Endothelial cell of umbilical vein (primary cell): ENCODE results near the gene CNGB1. TPM values are rescaled to one million over a fixed set of nuclear protein-coding genes. Genes with fewer than 3 reads are reported as not detected.

Experiments used
- BruUV-seq: library from RNA; stranded (reverse); fragments of 400-500 nt; replicated peaks from 2 replicates; lab custom pipeline; 2021; lab: Mats Ljungman, UMichigan
- CTCF ChIA-PET: fragments of 300-600, 350-600 bp; sonication (Branson Sonifier 250); formaldehyde crosslinking; loops from one replicate; lab custom pipeline; 2021; ENCODE audit warnings: antibody characterized with exemption, inconsistent platforms; lab: Charles Lee
- POLR2A ChIA-PET: fragments of 300-600, 350-600 bp; sonication (Branson Sonifier 250); formaldehyde crosslinking; loops from one replicate; lab custom pipeline; 2021; ENCODE audit warnings: antibody characterized with exemption, inconsistent platforms; lab: Charles Lee
- DNase-seq: peaks from one replicate; pipeline ENCODE4 v3.0.0-alpha.2; 2011; ENCODE audit warnings: low read depth, low spot score
- FAIRE-seq: peaks from 2 replicates; lab custom pipeline; 2011; peaks lifted over from hg19 to GRCh38; lab: Jason Lieb, UNC
- H2AFZ ChIP-seq: 2 replicates; pipeline ENCODE4 v1.6.0; 2012; ENCODE audit warnings: low read depth, low read length, control low read depth, inconsistent platforms
- H3K27ac ChIP-seq: 2 replicates; pipeline ENCODE4 v1.5.1; 2011; ENCODE audit warnings: low read depth, mild to moderate bottlenecking, control low read depth, low read length, moderate library complexity; ENCODE audit not compliant: insufficient read depth
- H3K27me3 ChIP-seq, 2 experiments: 2 replicates each; pipeline versions ENCODE4 v1.6.0 to v1.6.1; 2011; ENCODE audit warnings: low read length in 2 of 2, mixed read lengths in 1 of 2; ENCODE audit not compliant: control insufficient read depth in 2 of 2, insufficient read depth in 2 of 2
- H3K36me3 ChIP-seq, 2 experiments: 2 replicates in 1 of 2; 3 replicates in 1 of 2; pipeline ENCODE4 v1.5.1; 2011; ENCODE audit warnings: low read length in 2 of 2, mild to moderate bottlenecking in 1 of 2, moderate library complexity in 1 of 2; ENCODE audit not compliant: control insufficient read depth in 2 of 2, insufficient read depth in 2 of 2; ENCODE audit errors: extremely low read depth in 1 of 2
- H3K4me1 ChIP-seq: 3 replicates; pipeline ENCODE4 v1.5.1; 2011; ENCODE audit warnings: mild to moderate bottlenecking, low read length; ENCODE audit not compliant: control insufficient read depth, insufficient read depth; ENCODE audit errors: extremely low read depth
- H3K4me2 ChIP-seq: 2 replicates; pipeline ENCODE4 v1.6.1; 2011; ENCODE audit warnings: low read length, control low read depth, mixed read lengths; ENCODE audit not compliant: insufficient read depth
- H3K4me3 ChIP-seq, 3 experiments: fragments of 200-600 bp in 1 of 3; sonication (generic), shearing (Covaris generic) in 1 of 3; replicated peaks in 1 of 3; 2 replicates each; pipeline ENCODE4 v1.5.1; 2011 to 2016; ENCODE audit warnings: control low read depth in 3 of 3, low read length in 3 of 3, mild to moderate bottlenecking in 2 of 3, inconsistent platforms in 1 of 3, low read depth in 1 of 3, moderate library complexity in 1 of 3; ENCODE audit not compliant: insufficient read depth in 1 of 3
- H3K79me2 ChIP-seq: 2 replicates; pipeline ENCODE4 v1.6.0; 2012; ENCODE audit warnings: low read length, inconsistent platforms; ENCODE audit not compliant: control insufficient read depth, insufficient read depth
- H3K9ac ChIP-seq: replicated peaks from 2 replicates; pipeline ENCODE3; 2011; ENCODE audit warnings: low read length, control low read depth; ENCODE audit not compliant: insufficient read depth; ENCODE audit errors: extremely low read depth
- H3K9me1 ChIP-seq: replicated peaks from 3 replicates; pipeline ENCODE4 v1.6.0; 2011; ENCODE audit warnings: mild to moderate bottlenecking, low read length; ENCODE audit not compliant: control insufficient read depth, insufficient read depth; ENCODE audit errors: extremely low read depth
- H3K9me3 ChIP-seq: replicated peaks from 2 replicates; pipeline ENCODE4 v1.5.1; 2012; ENCODE audit warnings: low read length, inconsistent platforms; ENCODE audit not compliant: control insufficient read depth, insufficient read depth
- H4K20me1 ChIP-seq: replicated peaks from 2 replicates; pipeline ENCODE3; 2011; ENCODE audit warnings: mild to moderate bottlenecking, low read length; ENCODE audit not compliant: control insufficient read depth, insufficient read depth; ENCODE audit errors: extremely low read depth
- EZH2 ChIP-seq: IDR thresholded peaks from 2 replicates; pipeline ENCODE4 v1.6.1; 2012; ENCODE audit warnings: borderline replicate concordance, low read depth, mild to moderate bottlenecking, moderate library complexity, low read length, inconsistent platforms; ENCODE audit not compliant: severe bottlenecking
- FOS ChIP-seq: IDR thresholded peaks from 2 replicates; pipeline ENCODE4 v1.6.1; 2011; ENCODE audit warnings: mild to moderate bottlenecking, low read length, moderate library complexity, borderline replicate concordance; ENCODE audit not compliant: insufficient read depth
- GATA2 ChIP-seq: IDR thresholded peaks from 2 replicates; pipeline ENCODE4 v1.7.0; 2011; ENCODE audit warnings: low read depth, mild to moderate bottlenecking, moderate library complexity, mixed read lengths, low read length; ENCODE audit not compliant: insufficient read length, insufficient read depth
- JUN ChIP-seq: IDR thresholded peaks from 2 replicates; pipeline ENCODE4 v1.6.1; 2011; ENCODE audit warnings: borderline replicate concordance, low read depth; ENCODE audit not compliant: insufficient read length, insufficient read depth
- MYC ChIP-seq: IDR thresholded peaks from one replicate; pipeline ENCODE4 v1.6.1; 2011; ENCODE audit warnings: mild to moderate bottlenecking, low read depth, low read length
- POLR2A ChIP-seq: IDR thresholded peaks from 2 replicates; pipeline ENCODE4 v1.6.1; 2012; ENCODE audit warnings: low read depth, mild to moderate bottlenecking, control low read depth, low read length
- POLR2AphosphoS5 ChIP-seq: IDR thresholded peaks from 2 replicates; pipeline ENCODE4 v1.6.1; 2012; ENCODE audit warnings: low read depth, mild to moderate bottlenecking, control low read depth, low read length, moderate library complexity; ENCODE audit not compliant: insufficient read depth
- dilution Hi-C: fragments of 300-500 bp; cut with MboI; formaldehyde crosslinking; loops from one replicate; pipeline ENCODE4 v1.15.0; 2019; ENCODE audit warnings: low sequenced_read_pairs; ENCODE audit not compliant: extremely low pct_ligation_motif_present
- intact Hi-C: fragments of 100-400 bp; cut with micrococcal nuclease; formaldehyde crosslinking; loops from one replicate; pipeline ENCODE4 v1.10.0; 2022
- polyA plus RNA-seq, 4 experiments: library from polyadenylated mRNA; depleted of rRNA in 3 of 4; stranded (reverse) in 3 of 4; unstranded in 1 of 4; fragments of >200 nt; gene quantifications; 2 replicates each; pipeline versions ENCODE4 v1.2.1 to v1.2.3, GENCODE V29; 2011 to 2012; ENCODE audit warnings: missing spikeins in 1 of 4
- total RNA-seq: library from RNA; stranded (reverse); gene quantifications from 2 replicates; pipeline ENCODE4 v1.2.3, GENCODE V29; 2021
- TF ChIP-seq, protein P1 (sequence below): IDR thresholded peaks from 2 replicates; pipeline ENCODE4 v1.6.1; 2011; ENCODE audit not compliant: insufficient read depth, insufficient read length
- TF ChIP-seq, protein P2 (sequence below), 2 donors: IDR thresholded peaks; 1 replicate in 1 of 2; 2 replicates in 1 of 2; pipeline ENCODE4 v1.5.1; 2011; ENCODE audit warnings: low read length in 2 of 2, mild to moderate bottlenecking in 2 of 2, moderate library complexity in 2 of 2, control low read depth in 1 of 2, inconsistent platforms in 1 of 2, low read depth in 1 of 2; ENCODE audit not compliant: insufficient read depth in 1 of 2; ENCODE audit errors: extremely low read depth in 1 of 2

CNGB1 gene
- total and polyA plus RNA-seq, 2 donors (not counting 3 experiments of a cell fraction or from before 2014, with no cell fraction given), result not detected

DNA sequence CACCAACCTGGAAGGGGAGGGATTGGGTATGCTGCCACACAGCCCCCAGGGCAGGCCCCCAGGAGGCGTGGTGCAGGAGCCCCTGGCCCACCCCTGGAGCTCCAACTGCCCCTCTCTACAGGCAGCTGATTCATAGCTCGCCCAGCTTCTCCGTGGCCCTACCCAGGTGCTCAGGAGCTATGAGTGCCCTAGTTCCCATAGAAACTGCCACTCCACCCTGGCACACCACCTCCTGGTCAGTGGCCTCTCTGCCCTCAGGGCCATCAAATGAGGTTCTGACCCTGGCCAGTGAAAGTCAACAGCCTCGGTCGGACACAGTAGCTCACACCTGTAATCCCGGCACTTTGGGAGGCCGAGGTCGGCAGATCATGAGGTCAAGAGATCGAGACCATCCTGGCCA, 18.0 kb downstream of the CNGB1 start:
- no peak overlapping the region for H3K4me3 ChIP-seq
- H3K4me2 ChIP-seq, result no peak overlapping the region
- no TSS peak for BruUV-seq
- no peaks in the 10 kb centered on the region for H3K9me3 ChIP-seq
- dilution Hi-C loops (no loop called here), intact Hi-C loops (no loop called here)
- no peak overlapping the region for H3K27ac ChIP-seq
- ChIA-PET POLR2A (no interaction called here), CTCF (interaction anchor here (1.7 kb wide), 1 partner anchor 230 kb away, joined by 4 read pairs; no protein-coding TSS in a partner anchor)
- no peak for FAIRE-seq
- no peak overlapping the region for H2AFZ ChIP-seq
- no peaks in the 10 kb centered on the region for H3K9me1 ChIP-seq
- no peaks in the 10 kb centered on the region for H3K79me2 ChIP-seq
- DNase-seq, result no peak
- no peak overlapping the region for H3K9ac ChIP-seq
- TF ChIP-seq FOS (no peak), POLR2A (no peak), MYC (no peak), JUN (no peak), EZH2 (no peak), POLR2AphosphoS5 (no peak), GATA2 (no peak)
- TF ChIP-seq, protein P1, sequence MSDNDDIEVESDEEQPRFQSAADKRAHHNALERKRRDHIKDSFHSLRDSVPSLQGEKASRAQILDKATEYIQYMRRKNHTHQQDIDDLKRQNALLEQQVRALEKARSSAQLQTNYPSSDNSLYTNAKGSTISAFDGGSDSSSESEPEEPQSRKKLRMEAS, result no peak
- TF ChIP-seq, protein P2, sequence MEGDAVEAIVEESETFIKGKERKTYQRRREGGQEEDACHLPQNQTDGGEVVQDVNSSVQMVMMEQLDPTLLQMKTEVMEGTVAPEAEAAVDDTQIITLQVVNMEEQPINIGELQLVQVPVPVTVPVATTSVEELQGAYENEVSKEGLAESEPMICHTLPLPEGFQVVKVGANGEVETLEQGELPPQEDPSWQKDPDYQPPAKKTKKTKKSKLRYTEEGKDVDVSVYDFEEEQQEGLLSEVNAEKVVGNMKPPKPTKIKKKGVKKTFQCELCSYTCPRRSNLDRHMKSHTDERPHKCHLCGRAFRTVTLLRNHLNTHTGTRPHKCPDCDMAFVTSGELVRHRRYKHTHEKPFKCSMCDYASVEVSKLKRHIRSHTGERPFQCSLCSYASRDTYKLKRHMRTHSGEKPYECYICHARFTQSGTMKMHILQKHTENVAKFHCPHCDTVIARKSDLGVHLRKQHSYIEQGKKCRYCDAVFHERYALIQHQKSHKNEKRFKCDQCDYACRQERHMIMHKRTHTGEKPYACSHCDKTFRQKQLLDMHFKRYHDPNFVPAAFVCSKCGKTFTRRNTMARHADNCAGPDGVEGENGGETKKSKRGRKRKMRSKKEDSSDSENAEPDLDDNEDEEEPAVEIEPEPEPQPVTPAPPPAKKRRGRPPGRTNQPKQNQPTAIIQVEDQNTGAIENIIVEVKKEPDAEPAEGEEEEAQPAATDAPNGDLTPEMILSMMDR (IDR thresholded peaks at IDR 0.05; ENCODE audit: extremely low read depth in 1 of 2, insufficient read depth in 1 of 2, low read depth in 1 of 2, low read length in 2 of 2), result no peak
- no peaks in the 10 kb centered on the region for H3K27me3 ChIP-seq
- H3K36me3 ChIP-seq, result no peaks in the 10 kb centered on the region
- no peaks in the 10 kb centered on the region for H4K20me1 ChIP-seq
- no peaks in the 10 kb centered on the region for H3K4me1 ChIP-seq
